GM19452 (cell line): ENCODE measurements around the gene PRDM11.

Experiments used
- ATAC-seq: cut with Tn5 transposase; IDR thresholded peaks from one replicate; pipeline ENCODE4 v1.9.1; 2021; ENCODE audit not compliant: unreplicated experiment

The PRDM11 gene

GRCh38 chr11:45141171-45141570 lies 5.3 kb upstream of the PRDM11 start:
- ATAC-seq = peak; percentile 64

GRCh38 chr11:45141631-45142030 lies 4.8 kb upstream of the PRDM11 start:
- peak; percentile 31 for ATAC-seq

DNA sequence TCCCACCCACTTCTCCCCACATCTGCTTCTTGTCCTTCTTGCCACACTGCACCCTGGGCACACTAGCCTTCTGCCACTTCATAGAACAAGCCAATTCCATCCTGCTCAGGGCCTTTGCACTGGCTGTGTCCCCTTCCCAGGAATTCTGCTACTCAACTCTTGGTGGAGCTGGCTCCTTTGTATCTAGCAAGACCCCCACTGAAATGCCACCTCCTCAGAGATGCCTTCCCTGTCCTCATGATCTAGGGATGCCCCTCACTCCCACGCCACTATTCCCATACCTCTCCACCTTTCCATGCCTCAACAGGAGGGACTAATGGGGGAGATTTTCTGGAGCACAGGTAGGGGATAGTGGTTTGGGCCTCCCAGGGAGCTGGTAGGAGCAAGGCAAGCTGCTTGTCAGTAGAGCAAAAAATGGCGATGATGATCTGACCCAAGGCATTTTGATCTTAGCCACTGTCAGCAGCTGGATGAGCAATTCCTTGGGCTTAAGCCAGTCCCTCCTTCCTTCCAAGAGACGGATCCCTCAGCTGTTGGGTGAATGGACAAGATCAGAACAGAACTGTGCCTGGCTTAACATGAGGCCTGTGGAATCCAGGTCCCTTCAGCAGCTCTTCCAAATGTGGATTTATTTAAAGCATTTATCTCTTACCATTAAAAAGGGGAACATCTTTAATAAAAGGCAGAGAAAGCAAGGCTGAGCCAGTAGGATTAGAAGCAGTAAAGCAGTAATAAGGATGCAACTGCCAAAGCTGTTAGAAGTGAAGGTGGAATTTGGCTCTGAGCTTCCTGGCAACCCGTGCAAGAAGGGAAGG lies 4.0 kb upstream of the PRDM11 start:
- ATAC-seq = no peak

- no peak for ATAC-seq
These were observed 2.9 kb upstream of the PRDM11 start for GRCh38 chr11:45143494-45143893.

DNA sequence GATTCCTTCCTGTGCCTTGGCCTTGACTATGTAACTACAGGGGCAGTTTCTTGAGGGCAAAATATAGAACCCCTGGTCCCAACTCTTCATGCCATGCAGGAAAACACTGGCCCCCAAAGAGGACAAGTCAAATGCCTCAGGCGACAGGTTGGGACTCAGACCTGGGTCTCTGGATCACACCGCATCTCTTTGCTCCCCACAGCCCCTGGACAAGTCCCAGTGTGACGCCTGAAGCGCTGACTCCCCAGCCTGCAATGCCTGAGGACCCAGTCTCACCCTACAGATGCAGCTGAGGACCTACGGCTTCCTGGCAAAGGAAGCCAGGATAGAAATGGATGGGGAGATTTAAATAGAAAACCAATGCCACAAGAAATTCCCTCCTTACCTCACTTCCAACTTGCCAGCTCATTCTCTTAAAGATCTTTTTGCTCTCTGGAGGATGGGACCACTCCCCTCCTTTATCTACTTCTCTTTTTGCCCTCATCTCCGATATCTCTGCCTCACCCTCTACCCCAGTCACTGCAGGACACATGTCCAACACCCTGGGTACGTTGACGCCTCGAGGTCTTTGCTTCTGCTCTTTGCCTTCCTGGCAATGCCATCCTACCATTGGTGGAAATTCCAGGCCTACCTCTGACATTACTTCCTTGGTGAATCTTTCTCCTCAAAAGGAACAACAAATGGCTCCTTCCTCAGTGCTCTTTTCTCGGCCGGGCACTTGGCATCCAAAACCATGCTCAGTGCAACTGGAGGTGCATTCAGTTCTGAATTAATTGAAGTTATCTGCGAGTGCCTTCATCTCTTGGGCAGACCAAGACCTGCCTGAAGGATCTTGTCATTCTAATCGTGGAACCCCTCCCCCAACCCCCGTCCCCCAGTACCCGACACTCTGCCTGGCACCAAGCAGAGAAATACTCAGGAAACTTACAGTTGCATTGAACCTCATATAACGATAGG lies 2.0 kb upstream of the PRDM11 start:
- ATAC-seq = no peak

DNA sequence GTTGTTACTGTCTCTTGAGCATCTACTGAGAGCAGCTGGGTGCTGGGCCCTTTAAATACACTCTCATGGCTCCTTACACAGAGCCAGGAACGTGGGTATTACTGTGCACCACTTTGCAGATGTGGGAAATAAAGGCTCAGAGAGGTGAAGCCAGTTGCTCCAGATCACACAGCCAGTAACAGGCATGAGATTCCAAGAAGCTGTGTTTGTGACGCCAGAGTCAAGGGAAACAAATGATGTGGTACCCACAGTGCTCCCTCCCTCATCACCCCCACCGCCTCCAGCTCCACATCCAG lies 1.4 kb upstream of the PRDM11 start:
- ATAC-seq = no peak

- no peak for ATAC-seq
These were observed 914 bp upstream of the PRDM11 start for GRCh38 chr11:45145379-45146071.

- ATAC-seq = peak; percentile 98
These were observed 734 bp downstream of the PRDM11 start for GRCh38 chr11:45147017-45147728.

- no peak for ATAC-seq
These were observed 1.6 kb downstream of the PRDM11 start for GRCh38 chr11:45147891-45148675.

DNA sequence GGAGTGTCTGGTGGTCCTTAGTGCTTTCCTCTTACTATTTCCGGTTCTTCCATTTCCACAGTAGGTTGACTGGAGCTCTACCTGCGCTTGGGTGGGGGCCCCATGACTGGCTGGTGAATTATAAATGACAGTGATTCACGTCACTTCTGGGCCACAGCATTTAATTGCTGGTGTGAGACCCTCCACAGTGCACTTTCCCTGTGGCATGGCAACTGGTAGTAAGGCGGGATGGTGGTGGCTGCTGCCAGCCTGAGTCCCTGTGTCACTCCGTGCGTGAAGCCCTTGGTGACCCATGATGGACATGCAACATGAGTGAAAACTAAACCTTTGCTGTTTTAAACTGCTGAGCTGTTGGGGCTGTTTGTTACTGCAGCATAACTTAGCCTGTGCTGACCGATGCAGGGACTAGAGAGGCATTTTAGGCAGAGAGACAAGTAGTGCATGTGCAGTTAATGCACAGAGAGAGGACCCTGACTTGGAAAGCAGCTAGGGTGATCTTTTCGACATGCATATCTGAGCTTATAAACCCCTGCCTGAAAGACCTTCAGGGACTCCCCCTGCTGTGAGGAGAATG lies 3.1 kb downstream of the PRDM11 start:
- ATAC-seq = no peak

GRCh38 chr11:45150301-45150700 lies 3.9 kb downstream of the PRDM11 start:
- no peak for ATAC-seq

DNA sequence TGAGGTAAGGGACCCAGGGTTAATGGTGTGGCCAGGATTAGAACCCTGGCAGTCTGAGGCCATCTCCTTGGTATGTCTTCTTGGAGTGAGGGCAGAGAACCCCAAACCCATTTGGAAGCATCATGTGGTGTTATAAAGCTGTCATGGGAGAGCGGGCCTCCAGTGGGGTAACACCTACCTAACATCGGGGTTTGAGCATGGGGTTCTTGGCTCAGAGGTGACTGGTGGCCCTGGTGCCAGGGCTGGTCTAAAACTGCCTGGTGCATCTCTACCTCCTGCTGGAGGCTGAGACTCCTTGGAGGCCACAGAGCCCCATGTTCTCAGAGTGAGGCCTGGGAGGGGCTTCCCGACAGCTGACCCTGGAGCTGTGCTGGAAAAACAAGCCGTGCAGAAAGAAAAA lies 4.5 kb downstream of the PRDM11 start:
- no peak for ATAC-seq

- no peak for ATAC-seq
These were observed 5.0 kb downstream of the PRDM11 start for GRCh38 chr11:45151362-45151982.

DNA sequence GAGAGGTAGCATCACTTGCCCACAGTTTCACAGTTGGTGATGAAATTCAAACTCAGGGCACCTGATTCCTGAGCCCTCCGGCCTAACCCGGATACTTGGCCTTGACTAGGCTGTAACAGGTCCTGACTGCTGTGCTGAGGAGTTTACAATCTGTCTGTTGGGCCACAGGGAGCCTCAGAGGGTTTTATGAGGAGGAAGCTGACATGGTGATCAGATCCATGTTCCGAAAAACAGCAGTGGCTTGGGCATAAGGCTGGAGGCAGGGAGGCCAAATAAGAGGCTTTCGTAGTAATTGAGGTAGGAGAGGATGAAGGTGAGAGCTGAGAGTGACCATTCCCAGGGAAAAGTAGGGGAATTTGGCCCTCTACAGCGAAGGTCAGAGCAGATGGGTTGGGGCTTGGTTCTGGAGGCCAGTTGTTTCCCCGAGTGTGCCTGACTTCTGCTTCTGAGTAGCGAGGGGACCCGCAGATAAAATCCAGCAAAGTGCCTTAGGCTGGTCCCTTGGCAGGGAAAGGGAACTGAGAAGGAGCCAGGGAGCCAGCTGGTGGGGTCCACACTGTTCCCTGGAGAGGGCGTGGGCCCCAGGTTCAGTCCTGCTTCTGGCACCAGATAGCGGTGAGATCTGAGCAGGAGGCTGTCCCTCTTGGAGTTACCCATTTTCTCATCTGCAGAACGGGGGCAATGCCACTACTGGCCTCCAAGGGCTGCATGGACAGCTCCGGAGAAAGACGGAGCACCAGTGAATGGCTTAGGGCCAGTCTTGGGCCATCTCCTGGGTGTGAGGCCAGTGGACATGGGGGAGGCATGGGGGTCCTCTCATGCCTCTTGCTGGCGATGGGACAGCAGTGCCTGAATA lies 6.5 kb downstream of the PRDM11 start:
- no peak for ATAC-seq

GRCh38 chr11:45154276-45154675 lies 7.8 kb downstream of the PRDM11 start:
- no peak for ATAC-seq

- ATAC-seq = no peak
These were observed 8.7 kb downstream of the PRDM11 start for GRCh38 chr11:45155058-45155551.

DNA sequence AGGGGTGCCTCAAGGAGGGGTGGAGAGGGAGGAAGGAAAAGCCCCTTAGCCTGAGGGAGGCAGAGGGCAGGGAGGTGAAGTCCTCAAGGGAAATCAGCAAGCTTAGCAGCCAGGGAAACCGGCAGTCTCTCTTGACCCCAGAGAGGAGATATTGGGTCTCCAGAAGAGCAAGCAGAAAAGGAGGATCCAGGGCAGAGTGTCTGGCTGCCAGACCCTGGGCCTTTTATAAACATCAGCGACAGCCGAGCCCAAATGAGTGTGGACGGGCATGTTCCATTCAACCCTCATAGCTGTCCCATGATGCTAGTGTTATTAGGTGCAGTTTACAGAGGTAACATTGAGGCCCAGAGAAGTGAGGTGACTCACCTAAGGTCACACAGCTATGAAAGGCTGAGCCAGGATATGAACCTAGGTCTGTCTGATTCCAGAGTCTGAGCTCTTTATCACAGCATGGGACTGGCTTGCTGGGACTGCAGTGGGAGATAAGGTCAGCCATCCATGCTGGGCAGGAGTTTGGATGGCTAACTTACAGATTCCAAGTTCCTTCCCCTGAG lies 9.3 kb downstream of the PRDM11 start:
- ATAC-seq = no peak

DNA sequence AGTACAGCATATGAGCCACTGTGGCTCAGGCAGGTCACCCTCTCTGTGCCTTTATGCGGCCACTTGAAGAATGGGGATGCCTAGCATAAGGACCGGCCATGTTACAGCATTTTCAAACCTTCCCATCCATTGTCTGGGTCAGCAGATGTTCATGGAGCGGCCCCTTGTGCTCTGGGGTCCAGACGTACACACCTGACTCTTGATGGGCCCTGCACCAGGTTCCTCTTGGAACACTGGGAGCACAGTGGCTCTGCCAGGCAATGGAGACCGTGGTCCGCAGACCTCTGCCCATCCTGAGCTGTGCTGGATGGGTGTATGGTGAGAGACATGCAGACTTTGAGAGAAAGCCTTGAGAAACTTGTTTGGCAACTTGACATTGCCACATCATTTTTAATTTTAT lies 9.8 kb downstream of the PRDM11 start:
- no peak for ATAC-seq
